HEK293 (cell line): ENCODE measurements around the gene NKD1.

Experiments used
- CTCF ChIP-seq: fragments of 450-650 bp; formaldehyde crosslinking; IDR thresholded peaks from 2 replicates; pipeline ENCODE4 v1.5.1; 2016; ENCODE audit warnings: missing biosample characterization, missing genetic modification characterization
- SETDB1 ChIP-seq: IDR thresholded peaks from one replicate; pipeline ENCODE4 v1.6.1; 2017; ENCODE audit warnings: mild to moderate bottlenecking, low read length, moderate library complexity, mixed read lengths; ENCODE audit not compliant: insufficient read length
- TCF7L2 ChIP-seq: IDR thresholded peaks from 2 replicates; pipeline ENCODE4 v1.6.1; 2011; ENCODE audit warnings: low read depth, mild to moderate bottlenecking, inconsistent platforms, low read length, moderate library complexity, borderline replicate concordance
- ZBTB11 ChIP-seq: fragments of 450-650 bp; formaldehyde crosslinking; conservative IDR thresholded peaks from 2 replicates; pipeline ENCODE4 v1.5.1; 2016; ENCODE audit warnings: low read depth, missing biosample characterization, missing genetic modification characterization
- ZBTB7A ChIP-seq: fragments of 450-650 bp; formaldehyde crosslinking; IDR thresholded peaks from 2 replicates; pipeline ENCODE4 v1.5.1; 2016; ENCODE audit warnings: low read depth, missing biosample characterization, missing genetic modification characterization
- ZNF19 ChIP-seq: fragments of 450-650 bp; formaldehyde crosslinking; IDR thresholded peaks from 2 replicates; pipeline ENCODE4; 2016; ENCODE audit warnings: missing biosample characterization, missing genetic modification characterization, low read depth
- ZNF274 ChIP-seq, 2 experiments: fragments of 200-500 bp in 1 of 2; fragments of 450-650 bp in 1 of 2; sonication (Bioruptor generic) in 1 of 2; formaldehyde crosslinking in 1 of 2; IDR thresholded peaks; 2 replicates each; pipeline versions ENCODE4 v1.5.1 to v1.6.1; 2014 to 2016; ENCODE audit warnings: borderline replicate concordance in 1 of 2, inconsistent platforms in 1 of 2, low read length in 1 of 2, missing biosample characterization in 1 of 2, missing genetic modification characterization in 1 of 2
- ZNF302 ChIP-seq: fragments of 450-650 bp; formaldehyde crosslinking; IDR thresholded peaks from 2 replicates; pipeline ENCODE4 v1.5.1; 2016; ENCODE audit warnings: missing biosample characterization, missing genetic modification characterization, low read depth
- ZNF501 ChIP-seq: fragments of 450-650 bp; formaldehyde crosslinking; IDR thresholded peaks from 2 replicates; pipeline ENCODE4 v1.5.1; 2016; ENCODE audit warnings: missing biosample characterization, missing genetic modification characterization
- ZNF639 ChIP-seq: fragments of 450-650 bp; formaldehyde crosslinking; IDR thresholded peaks from 2 replicates; pipeline ENCODE4 v1.5.1; 2016; ENCODE audit warnings: missing biosample characterization, missing genetic modification characterization
- ZNF645 ChIP-seq: fragments of 450-650 bp; formaldehyde crosslinking; IDR thresholded peaks from 2 replicates; pipeline ENCODE4; 2016; ENCODE audit warnings: missing biosample characterization, missing genetic modification characterization
- ZNF654 ChIP-seq: fragments of 450-650 bp; formaldehyde crosslinking; IDR thresholded peaks from 2 replicates; pipeline ENCODE4 v1.5.1; 2016; ENCODE audit warnings: low read depth, missing biosample characterization, missing genetic modification characterization
- ZNF792 ChIP-seq: fragments of 450-650 bp; formaldehyde crosslinking; IDR thresholded peaks from 2 replicates; pipeline ENCODE4 v1.5.1; 2016; ENCODE audit warnings: missing biosample characterization, missing genetic modification characterization
- ZNF843 ChIP-seq: fragments of 450-650 bp; formaldehyde crosslinking; IDR thresholded peaks from 2 replicates; pipeline ENCODE4 v1.5.1; 2016; ENCODE audit warnings: missing biosample characterization, missing genetic modification characterization

GRCh38 chr16:50570354-50570753, 22.2 kb downstream of the NKD1 start:
- TF ChIP-seq CTCF (tag by site-specific recombination) (no peak), ZBTB11 (tag by site-specific recombination) (no peak), ZNF501 (no peak), ZNF654 (tag by site-specific recombination) (no peak), ZNF792 (no peak), TCF7L2 (no peak), ZNF19 (tag by site-specific recombination) (no peak), ZNF274 (IDR thresholded peaks at IDR 0.05; ENCODE audit: low read length) (no peak), ZNF274 (tag by site-specific recombination; IDR thresholded peaks at IDR 0.05; ENCODE audit: borderline replicate concordance) (no peak), ZNF645 (tag by site-specific recombination) (no peak), ZBTB7A (tag by site-specific recombination) (no peak), ZNF302 (no peak), SETDB1 (no peak), ZNF639 (no peak), ZNF843 (tag by site-specific recombination) (no peak)
